GM19240 (cell line): ENCODE results near the gene ARL13B.
"Not testable (repeated sequence)": the region's sequence is repeated elsewhere in the genome, so short reads cannot be mapped to it uniquely, and the experiment has no call there.

Experiments
- DNase-seq: peaks from one replicate; pipeline ENCODE4 v3.0.0; 2011; ENCODE audit warnings: low spot score; ENCODE audit not compliant: insufficient read length

The ARL13B gene

GRCh38 chr3:93994056-93994455 is 14.1 kb downstream of the ARL13B start:
- no peak for DNase-seq

DNA sequence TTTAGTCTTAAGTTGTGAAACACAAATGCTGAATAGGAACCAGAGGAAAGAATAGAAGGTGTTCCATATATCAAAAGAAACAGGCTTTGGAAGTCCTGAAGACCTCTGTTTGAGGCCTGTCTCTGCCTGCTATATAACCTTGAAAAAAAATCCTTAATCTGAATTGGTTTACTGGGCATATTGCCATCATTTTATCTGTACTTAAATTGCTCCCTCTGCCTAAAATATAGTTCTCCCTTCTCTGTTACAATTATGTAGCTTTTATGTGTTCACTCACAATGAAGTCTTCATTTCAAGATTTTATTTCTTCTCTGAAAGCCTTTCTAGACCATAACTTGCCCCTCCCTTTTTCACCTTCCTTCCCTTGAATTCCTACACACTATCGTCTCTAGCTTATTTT is 21.2 kb downstream of the ARL13B start:
- DNase-seq, result no peak

DNA sequence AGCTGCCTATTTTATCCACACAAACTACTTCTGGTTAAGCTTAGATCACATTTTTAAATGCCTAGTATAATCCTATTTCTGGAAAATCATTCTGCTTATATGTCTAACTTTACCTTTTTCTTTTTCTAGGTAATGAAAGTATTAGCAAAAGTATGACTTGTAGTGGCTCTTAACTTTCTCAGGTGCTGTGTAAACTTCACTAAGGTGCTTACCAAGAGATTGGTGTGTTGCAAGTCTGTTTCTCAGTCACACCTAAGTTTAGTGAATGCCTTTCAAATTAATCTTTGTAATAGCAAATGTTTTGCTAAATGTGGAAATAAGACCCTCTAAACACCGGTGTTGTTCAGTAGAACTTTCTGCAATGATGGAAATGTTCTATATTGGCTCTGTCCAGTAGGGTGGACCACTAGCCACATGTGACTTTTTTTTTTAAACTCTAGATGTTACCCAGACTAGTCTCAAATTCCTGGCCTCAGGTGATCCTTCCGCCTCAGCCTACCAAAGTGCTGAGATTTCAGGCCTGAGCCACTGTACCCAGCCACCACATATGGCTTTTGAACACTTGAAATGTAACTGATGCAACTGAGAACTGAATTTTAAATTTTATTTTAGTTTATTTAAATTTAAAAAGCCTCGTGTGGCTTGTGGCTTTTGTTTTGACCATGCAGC is 22.0 kb downstream of the ARL13B start:
- DNase-seq, result no peak

GRCh38 chr3:94004301-94004910 is 24.5 kb downstream of the ARL13B start:
- DNase-seq, result no peak

GRCh38 chr3:94008253-94008652 is 28.3 kb downstream of the ARL13B start:
- DNase-seq, result no peak

- no peak for DNase-seq
These were observed 29.7 kb downstream of the ARL13B start for GRCh38 chr3:94009608-94010007.

DNA sequence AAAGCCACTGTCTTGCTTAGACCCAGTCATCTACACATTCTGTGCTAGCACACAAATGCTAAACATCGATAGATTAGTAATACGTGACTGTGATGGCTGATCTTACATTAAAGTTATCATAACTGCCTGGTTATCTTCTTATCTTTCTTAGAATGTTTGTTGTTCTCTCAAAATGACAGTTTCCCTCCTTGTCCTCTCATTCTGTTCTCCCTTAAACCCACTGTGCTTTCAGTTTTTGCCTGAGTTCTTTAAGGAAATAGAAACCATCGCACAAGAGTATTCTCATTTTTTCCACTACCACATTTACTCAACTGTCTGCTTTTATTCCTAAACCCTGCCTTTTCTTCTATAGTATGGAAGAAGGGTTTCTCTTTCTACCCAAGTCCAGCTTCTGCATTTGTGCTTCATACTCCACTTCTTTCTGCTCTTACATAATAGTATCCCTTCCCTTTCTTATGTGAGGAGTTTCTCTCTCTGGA is 31.3 kb downstream of the ARL13B start:
- DNase-seq, result no peak

- no peak for DNase-seq
These were observed 32.2 kb downstream of the ARL13B start for GRCh38 chr3:94012185-94012584.

DNA sequence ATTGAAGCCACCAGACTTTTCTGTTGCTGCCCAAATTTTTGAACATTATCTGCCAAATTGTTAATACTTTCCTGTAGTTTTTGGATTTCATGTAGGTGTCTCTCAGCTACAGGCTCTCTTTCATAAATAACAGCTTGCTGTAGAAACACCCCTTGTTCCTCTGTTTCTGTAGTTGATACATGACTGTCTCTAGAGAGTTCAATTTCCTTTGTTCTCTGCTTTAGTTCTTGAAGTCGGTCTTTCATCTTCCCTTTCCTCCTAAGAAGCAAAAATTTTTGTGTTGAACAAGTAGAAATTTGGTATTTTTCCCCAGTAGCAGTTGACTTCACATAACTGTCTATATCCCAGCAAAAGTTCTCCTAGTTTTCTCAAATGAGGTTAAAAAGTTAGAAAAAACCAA is 35.1 kb downstream of the ARL13B start:
- DNase-seq, result no peak

DNA sequence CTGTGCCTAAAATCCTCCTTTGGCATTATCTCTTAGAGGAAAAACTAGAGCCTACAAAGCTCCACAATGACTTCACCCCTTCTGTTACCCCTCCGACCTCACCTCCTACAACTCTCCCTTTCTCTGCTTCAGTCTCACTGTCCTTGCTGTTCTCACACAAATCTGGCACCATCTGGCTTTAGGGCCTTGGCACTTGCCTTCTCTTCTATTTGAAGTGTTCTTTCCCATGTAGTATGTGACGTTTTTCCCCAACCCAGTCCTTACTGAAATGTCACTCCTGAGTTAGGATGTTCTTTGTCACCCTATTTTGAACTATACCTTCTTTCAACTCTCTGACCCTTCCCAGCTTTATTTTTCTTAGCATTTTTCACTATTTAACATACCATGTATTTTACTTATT is 39.7 kb downstream of the ARL13B start:
- no peak for DNase-seq

DNA sequence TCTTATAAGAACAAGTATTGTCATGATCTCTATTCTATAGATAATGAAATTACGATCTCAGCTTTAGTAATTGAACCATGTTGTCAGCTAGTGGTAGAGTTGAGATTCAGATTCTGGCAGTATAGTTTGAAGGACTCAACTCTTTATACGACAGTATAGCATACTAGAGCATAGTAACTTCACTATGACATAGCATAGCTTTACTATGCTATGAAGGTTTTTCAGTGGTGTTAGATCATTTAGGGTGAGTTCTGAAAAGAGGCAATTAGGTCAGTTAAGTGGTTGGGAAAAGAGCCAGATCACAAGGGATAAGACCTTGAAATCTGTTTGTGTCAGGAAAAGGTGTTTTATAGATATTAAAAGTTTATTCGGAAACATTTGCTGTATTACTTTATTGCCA is 40.3 kb downstream of the ARL13B start:
- DNase-seq, result no peak

- DNase-seq, result no peak
These were observed 44.4 kb downstream of the ARL13B start for GRCh38 chr3:94024385-94024784.

GRCh38 chr3:94026623-94027022 is 46.7 kb downstream of the ARL13B start:
- DNase-seq, result no peak

- DNase-seq, result no peak
These were observed 48.3 kb downstream of the ARL13B start, which contains the start of gene STX19 for GRCh38 chr3:94028093-94028837. STX19 (minus strand) TSS chr3:94028597; CDS start chr3:94015269, 13,328 bp downstream.

DNA sequence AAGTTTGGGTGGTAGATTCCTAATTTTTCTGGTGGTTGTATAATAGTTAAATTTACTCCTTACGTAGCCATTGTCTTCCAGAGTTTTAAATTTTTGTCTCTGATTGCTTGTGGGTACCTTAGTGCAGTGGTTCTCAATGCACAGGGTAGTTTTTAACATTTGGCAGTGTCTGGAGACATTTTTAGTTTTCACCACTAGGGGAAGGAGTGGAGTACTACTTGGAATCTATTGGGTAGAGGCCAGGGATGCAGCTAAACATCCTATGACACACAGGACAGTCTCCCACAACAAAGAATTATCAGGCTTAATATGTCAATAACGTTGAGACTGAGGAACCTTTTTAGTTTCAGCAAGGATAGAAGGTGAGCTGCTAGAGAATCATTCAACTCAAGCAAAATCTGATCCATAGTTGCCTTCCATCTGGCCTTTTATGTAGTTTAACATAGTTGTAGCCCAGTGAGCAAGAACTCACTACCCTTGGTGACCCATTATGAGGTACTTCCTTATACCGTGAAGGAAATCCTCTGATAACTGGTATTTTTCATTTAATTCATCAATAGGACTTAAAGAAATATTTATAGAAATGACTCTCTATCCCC is 57.1 kb downstream of the ARL13B start:
- no peak for DNase-seq

DNA sequence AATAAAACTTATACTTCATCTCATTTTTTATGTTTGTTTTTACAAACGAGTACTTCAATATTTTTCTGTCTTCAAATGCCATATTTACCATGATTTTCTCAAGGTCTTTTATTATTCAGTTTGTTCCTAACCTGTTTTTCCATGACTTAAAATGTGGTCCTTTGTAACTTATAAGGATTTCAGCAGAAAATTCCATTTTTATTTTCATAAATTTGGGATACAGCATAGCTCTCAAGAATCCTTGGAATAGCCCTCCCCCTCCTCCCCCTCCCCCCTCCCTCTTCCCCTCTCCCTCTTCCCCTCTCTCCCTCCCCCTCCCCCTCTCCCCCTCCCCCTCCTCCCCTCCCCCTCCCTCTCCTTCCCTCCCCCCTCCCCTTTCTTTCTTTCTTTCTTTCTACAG is 63.3 kb downstream of the ARL13B start:
- DNase-seq, result no peak

GRCh38 chr3:94044100-94044936 is 64.4 kb downstream of the ARL13B start:
- not testable (repeated sequence) for DNase-seq

DNA sequence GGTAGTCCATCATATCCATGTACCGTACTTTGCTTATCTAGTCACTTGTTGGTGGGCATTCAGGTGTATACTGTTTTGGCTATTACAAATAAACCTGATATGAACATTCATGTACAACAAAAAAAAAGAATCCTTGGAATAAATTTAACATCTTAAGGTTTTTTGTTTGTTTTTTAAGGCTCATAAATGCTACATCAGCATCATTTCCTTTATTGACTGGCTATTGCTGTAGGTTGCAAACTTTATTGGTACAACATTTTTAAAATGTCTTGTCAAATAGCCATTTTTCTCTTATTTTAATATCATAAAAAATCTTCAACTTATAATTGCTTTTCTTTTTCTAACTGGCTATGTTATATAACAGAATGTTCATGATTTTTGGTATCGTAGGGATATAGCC is 66.6 kb downstream of the ARL13B start:
- DNase-seq, result no peak

- DNase-seq, result no peak
These were observed 69.3 kb downstream of the ARL13B start for GRCh38 chr3:94049267-94049666.

DNA sequence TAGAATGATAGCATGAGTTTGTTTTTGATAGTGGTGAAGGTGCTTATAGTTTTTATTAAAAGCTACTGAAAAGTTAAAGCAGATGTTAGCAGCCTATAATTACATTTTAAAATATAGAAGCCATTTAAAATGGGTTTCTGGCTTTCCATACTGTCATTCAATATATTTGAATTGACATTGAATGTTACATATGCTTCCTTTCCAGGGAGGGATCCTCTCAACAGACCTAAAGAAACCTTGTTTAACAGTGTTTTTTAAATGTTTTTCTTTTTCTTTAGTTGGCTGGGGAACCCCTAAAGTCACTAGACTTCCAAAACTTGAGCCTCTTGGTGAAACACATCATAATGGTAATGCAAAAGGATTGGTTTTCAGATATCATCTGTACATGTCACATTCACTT is 70.6 kb downstream of the ARL13B start:
- no peak for DNase-seq

DNA sequence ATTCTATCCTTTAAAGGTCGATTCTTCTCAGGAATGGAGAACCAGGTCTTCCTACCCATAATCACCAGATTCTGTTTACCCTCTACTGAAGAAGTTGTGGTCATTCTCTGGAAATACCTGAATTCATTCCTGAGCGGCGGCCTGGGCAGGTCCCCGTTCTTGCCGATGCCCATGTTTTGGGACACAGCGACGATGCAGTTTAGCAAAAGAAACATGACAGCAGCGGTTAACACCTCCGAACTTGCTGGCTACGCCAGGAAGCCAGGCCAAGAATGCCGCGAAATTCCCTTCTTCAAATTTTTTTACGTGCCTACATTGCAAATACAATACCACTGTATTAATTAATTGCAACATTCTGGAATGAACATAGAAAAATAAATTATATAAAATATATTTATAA is 81.3 kb downstream of the ARL13B start:
- DNase-seq, result no peak
